Sigmoid colon (tissue), 4 donors: ENCODE measurements around the gene GPR108.

Experiments used
- EP300 ChIP-seq, 4 donors: sonication (generic); formaldehyde crosslinking; IDR thresholded peaks; one replicate each; pipeline ENCODE4 v1.6.1; 2017; ENCODE audit warnings: antibody characterized with exemption in 4 of 4
- TF ChIP-seq, protein P1 (sequence below), 4 experiments: fragments of 450-650 bp in 3 of 4; fragments of 200-600 bp in 1 of 4; IDR thresholded peaks; one replicate each; pipeline ENCODE4 v1.5.1; 2016 to 2019; ENCODE audit warnings: antibody characterized with exemption in 4 of 4, mild to moderate bottlenecking in 3 of 4, moderate library complexity in 2 of 4

DNA sequence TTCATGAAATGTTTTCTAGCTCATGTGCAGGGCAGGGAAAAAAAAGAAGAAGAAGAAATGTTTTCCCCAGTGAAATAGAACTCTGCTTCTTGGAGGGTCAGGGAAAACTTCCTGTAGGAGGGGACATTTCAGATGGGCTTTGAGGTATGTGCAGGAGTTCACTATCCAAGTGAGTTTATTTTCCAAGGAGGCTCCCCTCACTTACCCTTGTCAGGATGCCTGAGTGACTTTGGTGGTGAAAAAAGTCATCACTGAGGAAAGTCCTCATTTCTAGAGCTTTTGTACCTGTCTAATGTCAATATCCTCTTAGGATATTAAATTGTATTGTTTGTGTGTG lies 16.3 kb downstream of the GPR108 start:
- TF ChIP-seq, protein P1, sequence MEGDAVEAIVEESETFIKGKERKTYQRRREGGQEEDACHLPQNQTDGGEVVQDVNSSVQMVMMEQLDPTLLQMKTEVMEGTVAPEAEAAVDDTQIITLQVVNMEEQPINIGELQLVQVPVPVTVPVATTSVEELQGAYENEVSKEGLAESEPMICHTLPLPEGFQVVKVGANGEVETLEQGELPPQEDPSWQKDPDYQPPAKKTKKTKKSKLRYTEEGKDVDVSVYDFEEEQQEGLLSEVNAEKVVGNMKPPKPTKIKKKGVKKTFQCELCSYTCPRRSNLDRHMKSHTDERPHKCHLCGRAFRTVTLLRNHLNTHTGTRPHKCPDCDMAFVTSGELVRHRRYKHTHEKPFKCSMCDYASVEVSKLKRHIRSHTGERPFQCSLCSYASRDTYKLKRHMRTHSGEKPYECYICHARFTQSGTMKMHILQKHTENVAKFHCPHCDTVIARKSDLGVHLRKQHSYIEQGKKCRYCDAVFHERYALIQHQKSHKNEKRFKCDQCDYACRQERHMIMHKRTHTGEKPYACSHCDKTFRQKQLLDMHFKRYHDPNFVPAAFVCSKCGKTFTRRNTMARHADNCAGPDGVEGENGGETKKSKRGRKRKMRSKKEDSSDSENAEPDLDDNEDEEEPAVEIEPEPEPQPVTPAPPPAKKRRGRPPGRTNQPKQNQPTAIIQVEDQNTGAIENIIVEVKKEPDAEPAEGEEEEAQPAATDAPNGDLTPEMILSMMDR (IDR thresholded peaks at IDR 0.05) = no peak
- TF ChIP-seq EP300 (IDR thresholded peaks at IDR 0.05) = no peak
